Epithelial cell of proximal tubule (primary cell): ENCODE results near the gene HOXB5. TPM values are rescaled to one million over a fixed set of nuclear protein-coding genes. Genes with fewer than 3 reads are reported as not detected.

Source experiments
- DNase-seq: peaks from one replicate; pipeline ENCODE4 v3.0.0-alpha.2; 2011; ENCODE audit warnings: low read depth
- H3K4me3 ChIP-seq: 2 replicates; pipeline ENCODE4 v1.5.1; 2011; ENCODE audit warnings: low read depth, mild to moderate bottlenecking, low read length
- CTCF ChIP-seq: conservative IDR thresholded peaks from 2 replicates; pipeline ENCODE4 v1.5.1; 2012; ENCODE audit warnings: low read depth, mild to moderate bottlenecking, low read length
- total RNA-seq: library from RNA; depleted of rRNA; stranded (reverse); fragments of >200 nt; gene quantifications from 2 replicates; pipeline ENCODE4 v1.2.3, GENCODE V29; 2015

Gene HOXB5
- total RNA-seq, 1 donor from 2014 or later, result 5.5 TPM

- H3K4me3 ChIP-seq, result peak overlapping the region; percentile 74
- no peak for TF ChIP-seq CTCF
- DNase-seq, result no peak
These were observed 4.4 kb upstream of the HOXB5 start for GRCh38 chr17:48597778-48598631.

GRCh38 chr17:48597528-48597777 is 3.9 kb upstream of the HOXB5 start:
- TF ChIP-seq CTCF, result no peak
- DNase-seq, result no peak
- peak overlapping the region; percentile 74 for H3K4me3 ChIP-seq

- H3K4me3 ChIP-seq, result peak overlapping the region; percentile 74
- no peak for TF ChIP-seq CTCF
- DNase-seq, result no peak
These were observed 3.4 kb upstream of the HOXB5 start for GRCh38 chr17:48596735-48597527.

GRCh38 chr17:48596000-48596734 is 2.6 kb upstream of the HOXB5 start:
- DNase-seq, result no peak
- TF ChIP-seq CTCF, result no peak
- peak overlapping the region; percentile 74 for H3K4me3 ChIP-seq

GRCh38 chr17:48595278-48595999 is 1.9 kb upstream of the HOXB5 start:
- peak overlapping the region; percentile 74 for H3K4me3 ChIP-seq
- no peak for TF ChIP-seq CTCF
- DNase-seq, result no peak

GRCh38 chr17:48594538-48595277 is 1.1 kb upstream of the HOXB5 start:
- TF ChIP-seq CTCF, result no peak
- peak overlapping the region; percentile 74 for H3K4me3 ChIP-seq
- DNase-seq, result no peak
